Activated CD8-positive, alpha-beta T cell treated with anti-CD3 and anti-CD28 coated beads for 36 hours (primary cell): ENCODE measurements around the gene NT5DC3. TPM values are rescaled to one million over a fixed set of nuclear protein-coding genes. Genes with fewer than 3 reads are reported as not detected.

Experiments used
- ATAC-seq: fragments of 200-7000 bp; cut with Tn5 transposase; one replicate; pipeline ENCODE4 v1.10.0; 2021; ENCODE audit warnings: mild to moderate bottlenecking, moderate library complexity
- CTCF ChIA-PET: fragments of 350-600 bp; sonication (Branson Sonifier 250); formaldehyde crosslinking; loops from one replicate; lab custom pipeline; 2021; ENCODE audit warnings: antibody characterized with exemption; lab: Charles Lee
- POLR2A ChIA-PET: fragments of 350-600 bp; sonication (Branson Sonifier 250); formaldehyde crosslinking; loops from one replicate; lab custom pipeline; 2021; ENCODE audit warnings: antibody characterized with exemption; lab: Charles Lee
- DNase-seq: peaks from one replicate; pipeline ENCODE4 v3.0.0-alpha.2; 2020
- H3K27ac Mint-ChIP-seq: one replicate; pipeline ENCODE4 v1.8.0; 2021; ENCODE audit warnings: mild to moderate bottlenecking, mixed read lengths
- H3K27me3 Mint-ChIP-seq: one replicate; pipeline ENCODE4 v1.8.0; 2021; ENCODE audit warnings: mixed read lengths
- H3K36me3 Mint-ChIP-seq: one replicate; pipeline ENCODE4 v1.8.0; 2021; ENCODE audit warnings: low read depth, mixed read lengths
- H3K4me1 Mint-ChIP-seq: one replicate; pipeline ENCODE4 v1.8.0; 2021; ENCODE audit warnings: low read depth, mixed read lengths
- H3K4me3 Mint-ChIP-seq: one replicate; pipeline ENCODE4 v1.8.0; 2021; ENCODE audit warnings: mild to moderate bottlenecking, moderate library complexity, mixed read lengths
- H3K9me3 Mint-ChIP-seq: one replicate; pipeline ENCODE4 v1.8.0; 2021; ENCODE audit warnings: mixed read lengths
- CTCF ChIP-seq: fragments of 200-600 bp; IDR thresholded peaks from one replicate; pipeline ENCODE4 v1.8.0; 2022; ENCODE audit warnings: antibody characterized with exemption, mild to moderate bottlenecking
- intact Hi-C: fragments of 100-400 bp; cut with micrococcal nuclease; formaldehyde crosslinking; loops from one replicate; pipeline ENCODE4 v1.10.0; 2022
- total RNA-seq, 2 experiments: library from RNA; stranded (reverse); gene quantifications; one replicate each; pipeline ENCODE4 v1.2.3, GENCODE V29; 2021

Gene NT5DC3
- total RNA-seq, 2 experiments from 2014 or later: 8.6 to 9.4 TPM

- no peak for TF ChIP-seq CTCF
- no peak overlapping the region for H3K4me3 Mint-ChIP-seq
- H3K27ac Mint-ChIP-seq: no peak overlapping the region
- DNase-seq: no peak
- no peaks in the 10 kb centered on the region for H3K27me3 Mint-ChIP-seq
- H3K36me3 Mint-ChIP-seq: peaks cover 19% of the 10 kb centered on the region
- intact Hi-C loops: no loop called here
- ChIA-PET POLR2A (no interaction called here), CTCF (no interaction called here)
- ATAC-seq: no peak
- peaks cover 21% of the 10 kb centered on the region for H3K4me1 Mint-ChIP-seq
- H3K9me3 Mint-ChIP-seq: no peaks in the 10 kb centered on the region
Observed at GRCh38 chr12:103834942-103835341, 6.1 kb downstream of the NT5DC3 start.

- Mint-ChIP-seq H3K27ac (no peak overlapping the region), H3K4me3 (no peak overlapping the region), H3K27me3 (no peaks in the 10 kb centered on the region), H3K4me1 (peaks cover 14% of the 10 kb centered on the region), H3K9me3 (no peaks in the 10 kb centered on the region), H3K36me3 (peaks cover 19% of the 10 kb centered on the region)
- POLR2A ChIA-PET: no interaction called here
- ATAC-seq (no peak), DNase-seq (no peak)
- no peak for TF ChIP-seq CTCF
- intact Hi-C loops: no loop called here
- CTCF ChIA-PET: no interaction called here
Observed at GRCh38 chr12:103833891-103834290, 7.1 kb downstream of the NT5DC3 start.

- H3K27ac Mint-ChIP-seq: no peak overlapping the region
- POLR2A ChIA-PET: interaction anchor here (1.0 kb wide), 1 partner anchor 43 kb away, joined by 4 read pairs; no protein-coding TSS in a partner anchor
- CTCF ChIA-PET: no interaction called here
- peaks cover 13% of the 10 kb centered on the region for H3K4me1 Mint-ChIP-seq
- no peak overlapping the region for H3K4me3 Mint-ChIP-seq
- ATAC-seq (no peak), DNase-seq (no peak)
- no peak for TF ChIP-seq CTCF
- peaks cover 19% of the 10 kb centered on the region for H3K36me3 Mint-ChIP-seq
- intact Hi-C loops: no loop called here
- H3K9me3 Mint-ChIP-seq: no peaks in the 10 kb centered on the region
- H3K27me3 Mint-ChIP-seq: no peaks in the 10 kb centered on the region
Observed at GRCh38 chr12:103833095-103833775, 7.8 kb downstream of the NT5DC3 start.

GRCh38 chr12:103832048-103832997 lies 8.7 kb downstream of the NT5DC3 start:
- H3K4me3 Mint-ChIP-seq: no peak overlapping the region
- CTCF ChIA-PET: interaction anchor here (0.6 kb wide), 1 partner anchor 32 kb away, joined by 3 read pairs; no protein-coding TSS in a partner anchor
- no peak overlapping the region for H3K27ac Mint-ChIP-seq
- H3K9me3 Mint-ChIP-seq: no peaks in the 10 kb centered on the region
- peaks cover 19% of the 10 kb centered on the region for H3K36me3 Mint-ChIP-seq
- no peak for TF ChIP-seq CTCF
- intact Hi-C loops: no loop called here
- peaks cover 14% of the 10 kb centered on the region for H3K4me1 Mint-ChIP-seq
- no peak for ATAC-seq
- DNase-seq: no peak
- no peaks in the 10 kb centered on the region for H3K27me3 Mint-ChIP-seq
- POLR2A ChIA-PET: interaction anchor here (1.0 kb wide), 1 partner anchor 42 kb away, joined by 4 read pairs; no protein-coding TSS in a partner anchor
